GM23338 (cell line): ENCODE measurements around the gene ACOXL. TPM values are rescaled to one million over a fixed set of nuclear protein-coding genes. Genes with fewer than 3 reads are reported as not detected.

ENCODE experiments used
- ATAC-seq: fragments of 200-7000 bp; cut with Tn5 transposase; 3 replicates; pipeline ENCODE4 v1.9.1; 2020
- DNase-seq: peaks from one replicate; pipeline ENCODE4 v3.0.0-alpha.2; 2015; ENCODE audit warnings: low spot score
- H2AFZ ChIP-seq: fragments of 200-600 bp; sonication (generic); 2 replicates; pipeline ENCODE4 v1.8.0; 2016; ENCODE audit warnings: antibody characterized with exemption, mild to moderate bottlenecking, moderate library complexity
- H3F3A ChIP-seq: fragments of 200-600 bp; sonication (generic); replicated peaks from 2 replicates; pipeline ENCODE4 v1.8.0; 2017; ENCODE audit warnings: antibody characterized with exemption, mixed run types, low read depth
- H3K27ac ChIP-seq: fragments of 200-600 bp; sonication (generic); 2 replicates; pipeline ENCODE4 v1.6.1; 2016; ENCODE audit warnings: low read depth
- H3K27me3 ChIP-seq: fragments of 200-600 bp; sonication (generic); 2 replicates; pipeline ENCODE4 v1.8.0; 2016; ENCODE audit warnings: mild to moderate bottlenecking, mixed run types, moderate library complexity; ENCODE audit not compliant: insufficient read depth
- H3K36me3 ChIP-seq: fragments of 200-600 bp; sonication (generic); 2 replicates; pipeline ENCODE4 v1.8.0; 2016; ENCODE audit warnings: mild to moderate bottlenecking; ENCODE audit not compliant: insufficient read depth
- H3K4me1 ChIP-seq: fragments of 200-600 bp; sonication (generic); 2 replicates; pipeline ENCODE4 v1.8.0; 2016; ENCODE audit warnings: mild to moderate bottlenecking, moderate library complexity; ENCODE audit not compliant: insufficient read depth
- H3K4me2 ChIP-seq: fragments of 200-600 bp; sonication (generic); 2 replicates; pipeline ENCODE4 v1.7.1; 2017; ENCODE audit warnings: mixed run types
- H3K4me3 ChIP-seq: fragments of 200-600 bp; sonication (generic); 2 replicates; pipeline ENCODE4 v1.6.1; 2016; ENCODE audit warnings: mixed run types
- H3K79me2 ChIP-seq: fragments of 200-600 bp; sonication (generic); replicated peaks from 2 replicates; pipeline ENCODE4 v1.8.0; 2017; ENCODE audit warnings: mild to moderate bottlenecking; ENCODE audit not compliant: insufficient read depth
- H3K9me2 ChIP-seq: fragments of 200-600 bp; sonication (generic); 2 replicates; pipeline ENCODE4 v1.8.0; 2017; ENCODE audit not compliant: insufficient read depth
- H4K20me1 ChIP-seq: fragments of 200-600 bp; sonication (generic); replicated peaks from 2 replicates; pipeline ENCODE4 v1.8.0; 2017; ENCODE audit warnings: mild to moderate bottlenecking; ENCODE audit not compliant: insufficient read depth
- H3K27ac Mint-ChIP-seq: 2 replicates; pipeline ENCODE4 v1.8.0; 2020; ENCODE audit warnings: inconsistent platforms, mild to moderate bottlenecking, moderate library complexity, mixed read lengths
- H3K27me3 Mint-ChIP-seq: 3 replicates; pipeline ENCODE4 v1.8.0; 2022; ENCODE audit warnings: low read depth, mild to moderate bottlenecking, moderate library complexity, mixed read lengths, inconsistent platforms; ENCODE audit not compliant: insufficient read depth, poor library complexity
- H3K36me3 Mint-ChIP-seq: 3 replicates; pipeline ENCODE4 v1.8.0; 2021; ENCODE audit warnings: low read depth, mild to moderate bottlenecking, inconsistent platforms, moderate library complexity, mixed read lengths
- H3K4me1 Mint-ChIP-seq: 3 replicates; pipeline ENCODE4 v1.8.0; 2020; ENCODE audit warnings: mild to moderate bottlenecking, inconsistent platforms, mixed read lengths
- H3K4me3 Mint-ChIP-seq: 3 replicates; pipeline ENCODE4 v1.8.0; 2021; ENCODE audit warnings: moderate library complexity, mild to moderate bottlenecking, inconsistent platforms, mixed read lengths
- H3K9me3 Mint-ChIP-seq: 3 replicates; pipeline ENCODE4 v1.8.0; 2020; ENCODE audit warnings: moderate library complexity, mild to moderate bottlenecking, inconsistent platforms, mixed read lengths
- CREB1 ChIP-seq: fragments of 250-450 bp; sonication (Bioruptor Pico); IDR thresholded peaks from 2 replicates; pipeline ENCODE4 v1.5.0; 2020; ENCODE audit warnings: low read depth, mild to moderate bottlenecking, moderate library complexity
- EZH2 ChIP-seq: fragments of 200-600 bp; sonication (generic); IDR thresholded peaks from one replicate; pipeline ENCODE4 v1.8.0; 2017; ENCODE audit warnings: antibody characterized with exemption, mild to moderate bottlenecking, low read depth; ENCODE audit not compliant: unreplicated experiment
- JUNB ChIP-seq: IDR thresholded peaks from one replicate; pipeline ENCODE4 v1.6.1; 2016; ENCODE audit warnings: antibody characterized with exemption; ENCODE audit not compliant: unreplicated experiment
- NANOG ChIP-seq: IDR thresholded peaks from 2 replicates; pipeline ENCODE4 v1.6.1; 2016; ENCODE audit warnings: antibody characterized with exemption, borderline replicate concordance
- POLR2AphosphoS5 ChIP-seq: IDR thresholded peaks from 2 replicates; pipeline ENCODE4 v1.6.1; 2016; ENCODE audit warnings: antibody characterized with exemption, low read depth
- REST ChIP-seq: IDR thresholded peaks from one replicate; pipeline ENCODE4 v1.6.1; 2018; ENCODE audit warnings: antibody characterized with exemption; ENCODE audit not compliant: unreplicated experiment
- STAT1 ChIP-seq: IDR thresholded peaks from one replicate; pipeline ENCODE4 v1.6.1; 2016; ENCODE audit warnings: antibody characterized with exemption; ENCODE audit not compliant: unreplicated experiment
- ZNF114 ChIP-seq: fragments of 250-450 bp; sonication (Bioruptor Pico); IDR thresholded peaks from 2 replicates; pipeline ENCODE4 v1.5.0; 2020; ENCODE audit warnings: mild to moderate bottlenecking, moderate library complexity
- ZNF331 ChIP-seq: fragments of 250-450 bp; sonication (Bioruptor Pico); IDR thresholded peaks from 2 replicates; pipeline ENCODE4 v1.5.0; 2020; ENCODE audit warnings: low read depth, mild to moderate bottlenecking, moderate library complexity
- polyA plus RNA-seq: library from polyadenylated mRNA; unstranded; fragments of >200 nt; fragmentation: Nextera tagmentation; extraction: Ambion mirVana; gene quantifications from 2 replicates; pipeline ENCODE4 v1.2.1, GENCODE V29; 2016
- total RNA-seq: library from RNA; depleted of rRNA; stranded (reverse); fragments of >200 nt; shearing (Covaris generic); gene quantifications from 2 replicates; pipeline ENCODE4 v1.2.3, GENCODE V29; 2014
- TF ChIP-seq, protein P1 (sequence below): IDR thresholded peaks from 2 replicates; pipeline ENCODE4 v1.6.1; 2016; ENCODE audit warnings: antibody characterized with exemption
- TF ChIP-seq, protein P2 (sequence below), 2 experiments: fragments of 200-600 bp in 1 of 2; sonication (generic) in 1 of 2; conservative IDR thresholded peaks; 2 replicates each; pipeline versions ENCODE4 v1.5.1 to v1.6.1; 2016 to 2017; ENCODE audit warnings: antibody characterized with exemption in 2 of 2, low read depth in 2 of 2, mild to moderate bottlenecking in 2 of 2, moderate library complexity in 1 of 2

The ACOXL gene
- total and polyA plus RNA-seq, 2 experiments from 2014 or later: 9.0 to 14.7 TPM

DNA sequence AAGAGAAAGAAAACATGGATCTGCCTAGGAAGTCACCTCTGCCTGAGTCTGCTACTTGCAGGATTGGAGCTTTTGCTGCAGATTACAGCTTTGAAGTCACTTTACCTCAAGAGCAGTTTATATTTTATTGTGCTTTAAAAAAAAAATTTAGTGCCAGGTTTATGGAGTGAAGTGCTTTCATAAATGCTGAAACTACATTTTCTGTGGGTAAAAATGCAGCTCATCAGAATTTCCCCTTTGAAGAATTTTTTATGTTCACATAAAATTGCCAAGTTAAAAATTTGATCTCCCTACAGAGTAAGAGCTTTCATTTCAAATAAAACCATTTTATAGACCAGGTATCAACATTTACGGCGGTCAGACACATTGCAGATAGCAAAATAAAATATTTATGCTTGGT lies 413.6 kb downstream of the ACOXL start:
- no peak for TF ChIP-seq ZNF114
- TF ChIP-seq NANOG: no peak
- no peak for TF ChIP-seq REST
- TF ChIP-seq ZNF331 (CRISPR knock-in tag): no peak
- TF ChIP-seq EZH2: no peak
- no peak for TF ChIP-seq CREB1 (CRISPR knock-in tag)
- TF ChIP-seq POLR2AphosphoS5: no peak
- TF ChIP-seq, protein P1, sequence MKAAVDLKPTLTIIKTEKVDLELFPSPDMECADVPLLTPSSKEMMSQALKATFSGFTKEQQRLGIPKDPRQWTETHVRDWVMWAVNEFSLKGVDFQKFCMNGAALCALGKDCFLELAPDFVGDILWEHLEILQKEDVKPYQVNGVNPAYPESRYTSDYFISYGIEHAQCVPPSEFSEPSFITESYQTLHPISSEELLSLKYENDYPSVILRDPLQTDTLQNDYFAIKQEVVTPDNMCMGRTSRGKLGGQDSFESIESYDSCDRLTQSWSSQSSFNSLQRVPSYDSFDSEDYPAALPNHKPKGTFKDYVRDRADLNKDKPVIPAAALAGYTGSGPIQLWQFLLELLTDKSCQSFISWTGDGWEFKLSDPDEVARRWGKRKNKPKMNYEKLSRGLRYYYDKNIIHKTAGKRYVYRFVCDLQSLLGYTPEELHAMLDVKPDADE: no peak
- TF ChIP-seq, protein P2, sequence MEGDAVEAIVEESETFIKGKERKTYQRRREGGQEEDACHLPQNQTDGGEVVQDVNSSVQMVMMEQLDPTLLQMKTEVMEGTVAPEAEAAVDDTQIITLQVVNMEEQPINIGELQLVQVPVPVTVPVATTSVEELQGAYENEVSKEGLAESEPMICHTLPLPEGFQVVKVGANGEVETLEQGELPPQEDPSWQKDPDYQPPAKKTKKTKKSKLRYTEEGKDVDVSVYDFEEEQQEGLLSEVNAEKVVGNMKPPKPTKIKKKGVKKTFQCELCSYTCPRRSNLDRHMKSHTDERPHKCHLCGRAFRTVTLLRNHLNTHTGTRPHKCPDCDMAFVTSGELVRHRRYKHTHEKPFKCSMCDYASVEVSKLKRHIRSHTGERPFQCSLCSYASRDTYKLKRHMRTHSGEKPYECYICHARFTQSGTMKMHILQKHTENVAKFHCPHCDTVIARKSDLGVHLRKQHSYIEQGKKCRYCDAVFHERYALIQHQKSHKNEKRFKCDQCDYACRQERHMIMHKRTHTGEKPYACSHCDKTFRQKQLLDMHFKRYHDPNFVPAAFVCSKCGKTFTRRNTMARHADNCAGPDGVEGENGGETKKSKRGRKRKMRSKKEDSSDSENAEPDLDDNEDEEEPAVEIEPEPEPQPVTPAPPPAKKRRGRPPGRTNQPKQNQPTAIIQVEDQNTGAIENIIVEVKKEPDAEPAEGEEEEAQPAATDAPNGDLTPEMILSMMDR (conservative IDR thresholded peaks at IDR 0.05; ENCODE audit: low read depth in 2 of 2): no peak
- no peak for TF ChIP-seq JUNB
- TF ChIP-seq STAT1: no peak
- Histone ChIP-seq H3K4me3 (no peak overlapping the region), H3K36me3 (peaks cover 5% of the 10 kb centered on the region; the same call in 1 of the 2 replicates), H3F3A (no peaks in the 10 kb centered on the region), H3K9me2 (no peaks in the 10 kb centered on the region), H3K27me3 (no peaks in the 10 kb centered on the region), H2AFZ (no peak overlapping the region), H3K4me2 (no peak overlapping the region), H4K20me1 (peaks cover 17% of the 10 kb centered on the region), H3K79me2 (peaks cover 84% of the 10 kb centered on the region), H3K4me1 (no peaks in the 10 kb centered on the region), H3K27ac (no peak overlapping the region)
- DNase-seq: no peak
- Mint-ChIP-seq H3K27me3 (no peaks in the 10 kb centered on the region), H3K27ac (no peak overlapping the region), H3K9me3 (no peaks in the 10 kb centered on the region), H3K36me3 (peaks cover 15% of the 10 kb centered on the region; the same call in 2 of the 3 replicates), H3K4me1 (peaks cover 14% of the 10 kb centered on the region; the same call in 2 of the 3 replicates), H3K4me3 (no peak overlapping the region)
- no peak for ATAC-seq
